Dermis blood vessel endothelial cell (primary cell): Measurements from ENCODE around the gene FOXJ3. TPM values are rescaled to one million over a fixed set of nuclear protein-coding genes. Genes with fewer than 3 reads are reported as not detected.

Source experiments
- DNase-seq: peaks from one replicate; pipeline ENCODE4 v3.0.0; 2010
- total RNA-seq: library from RNA; depleted of rRNA; stranded (reverse); fragments of >200 nt; gene quantifications from 2 replicates; pipeline ENCODE4 v1.2.3, GENCODE V29; 2014

Gene FOXJ3
- total RNA-seq, 1 donor from 2014 or later: 23.8 TPM

DNA sequence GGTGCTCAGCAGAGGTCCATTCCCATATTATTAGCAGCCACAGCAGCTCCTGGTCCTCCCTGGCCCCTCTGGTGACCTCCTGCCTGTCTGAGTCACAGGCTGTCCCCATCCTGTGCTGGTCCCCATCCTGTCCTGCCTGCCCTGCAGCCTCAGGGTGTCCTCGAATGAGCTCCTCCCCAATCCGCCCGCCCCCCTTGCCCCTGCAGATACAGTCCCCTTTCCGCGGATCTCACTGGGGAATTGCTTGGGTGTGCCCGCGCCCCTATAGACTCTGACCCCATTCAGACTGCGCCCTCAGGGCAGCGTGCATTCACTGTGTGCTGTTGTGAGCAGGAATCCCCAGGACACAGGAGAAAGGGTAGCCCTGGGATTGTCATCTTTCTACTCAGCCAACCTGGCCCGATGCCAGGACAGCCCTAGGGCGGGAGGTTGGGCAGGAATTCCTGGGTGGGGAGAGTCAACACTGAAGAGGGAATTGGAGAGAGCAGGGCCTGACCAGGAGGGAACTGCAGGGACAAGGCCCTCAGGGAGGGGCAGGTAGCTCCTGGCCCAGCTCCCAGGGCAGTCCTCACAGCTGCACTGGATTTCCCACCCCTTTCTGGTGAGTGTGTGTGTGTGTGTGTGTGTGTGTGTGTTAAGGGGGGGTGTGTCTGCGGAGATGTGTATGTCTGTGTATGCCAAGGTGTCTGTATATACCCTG, 169.4 kb downstream of the FOXJ3 start:
- peak; percentile 33 for DNase-seq

DNA sequence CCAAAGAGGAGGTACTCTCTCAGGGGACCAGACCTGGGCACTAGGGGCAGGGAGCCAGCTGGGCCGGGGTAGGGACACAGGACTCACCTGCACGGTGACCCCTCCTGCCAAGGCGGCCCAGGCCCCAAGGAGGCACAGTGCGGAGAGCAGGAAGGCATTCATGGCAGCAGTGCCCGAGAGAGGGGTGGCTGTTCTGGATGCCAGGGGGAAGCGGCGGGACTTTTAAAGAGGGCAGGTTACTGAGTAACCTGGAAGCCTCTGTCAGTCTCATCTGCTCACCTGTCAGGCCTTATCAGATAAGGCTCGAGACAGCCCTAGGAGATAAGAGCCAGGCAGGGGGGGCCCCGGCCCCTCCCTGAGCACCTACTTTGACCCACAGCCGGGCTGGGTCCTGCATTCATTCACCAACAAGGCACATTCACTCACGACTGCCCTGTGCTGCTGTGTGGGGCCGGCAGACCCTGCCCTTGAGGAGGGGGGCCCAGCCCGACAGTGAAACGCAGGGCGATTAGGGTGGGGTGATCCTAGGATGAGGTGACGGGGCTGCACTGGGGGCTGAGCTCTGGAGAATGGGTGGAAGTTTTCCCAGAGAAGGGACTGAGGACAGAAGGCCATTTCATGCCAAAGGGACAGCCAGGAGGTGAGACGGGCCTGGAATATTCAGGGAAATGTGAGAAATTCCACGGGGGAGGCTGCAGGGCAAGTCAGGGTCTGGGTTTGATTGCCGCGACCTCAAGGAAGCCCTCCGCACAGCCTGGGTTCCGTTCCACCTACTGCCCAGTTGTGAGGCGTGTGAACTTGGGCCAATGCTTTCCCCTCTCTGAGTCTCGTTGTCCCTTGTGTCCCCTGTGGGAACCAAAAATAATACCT, 170.2 kb downstream of the FOXJ3 start, which contains the start of gene GUCA2A:
TSS of gene GUCA2A (minus strand) at position 195 of the 870 bp plus-strand sequence. CDS start at position 162, 33 bp downstream.
- DNase-seq: no peak

DNA sequence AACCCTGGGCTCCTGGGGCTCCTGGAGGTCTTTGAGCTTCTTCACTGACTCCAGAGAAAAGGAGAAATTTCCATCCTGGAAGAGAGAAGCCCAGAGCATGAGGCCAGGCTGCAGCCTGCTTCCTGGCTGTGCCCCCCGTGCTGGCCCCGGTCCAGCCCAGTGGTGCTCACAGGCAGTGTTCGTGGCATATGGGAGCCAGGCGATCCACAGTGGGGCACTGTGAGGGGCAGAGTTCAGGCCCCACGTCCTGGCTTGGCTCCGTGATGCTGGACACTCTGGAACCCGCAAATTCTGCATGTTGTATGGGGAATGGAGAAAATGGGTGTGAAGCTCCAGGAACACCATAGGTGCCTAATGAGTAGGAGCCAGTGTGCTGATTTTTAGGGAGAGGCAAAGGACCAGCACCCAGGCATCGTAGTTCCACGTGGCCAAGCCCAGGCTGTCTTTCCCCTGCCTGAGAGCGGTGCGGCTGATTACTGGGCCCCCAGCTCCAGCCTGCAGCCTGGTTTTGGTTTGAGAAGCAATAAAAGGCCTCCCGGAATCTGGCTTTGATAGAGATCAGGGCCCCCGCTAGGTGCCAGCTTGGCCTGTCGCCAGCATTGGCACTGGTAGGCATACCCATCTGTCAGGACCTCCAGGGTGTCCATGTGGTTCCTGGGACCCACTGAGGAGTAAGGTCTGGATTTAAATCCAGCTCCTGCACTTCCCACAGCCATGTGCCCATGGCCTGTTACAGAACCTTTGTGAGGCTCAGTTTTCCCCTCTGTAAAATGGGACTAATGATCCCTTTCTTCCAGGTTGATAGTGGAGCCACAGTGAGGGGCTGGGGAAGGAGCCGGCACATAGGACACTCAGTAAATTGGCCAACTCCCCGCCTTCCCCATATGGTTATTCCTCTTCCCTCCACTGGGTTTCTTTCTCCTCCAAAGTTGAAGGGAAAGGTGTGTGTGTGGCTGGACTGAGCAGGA, 171.2 kb downstream of the FOXJ3 start:
- no peak for DNase-seq

DNA sequence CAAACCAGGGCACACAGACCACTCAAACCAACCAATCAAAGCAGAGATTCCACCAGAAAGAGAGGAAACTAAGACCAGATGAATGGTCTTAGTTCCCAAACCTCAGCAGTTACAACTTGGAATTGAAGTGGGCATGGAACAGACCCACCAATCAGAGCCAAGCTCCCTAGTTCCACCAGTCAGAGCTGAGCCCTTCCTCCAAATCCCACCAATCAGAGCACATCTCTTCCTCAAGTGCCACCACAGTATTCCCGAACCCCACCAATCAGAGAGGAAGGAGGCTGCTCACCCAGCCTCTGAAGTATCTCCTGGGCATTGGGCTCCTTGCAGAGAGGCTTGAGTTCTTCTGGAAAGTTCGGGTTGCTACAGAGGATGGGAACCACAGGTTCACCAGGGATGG, 171.9 kb downstream of the FOXJ3 start:
- peak; percentile 18 for DNase-seq

DNA sequence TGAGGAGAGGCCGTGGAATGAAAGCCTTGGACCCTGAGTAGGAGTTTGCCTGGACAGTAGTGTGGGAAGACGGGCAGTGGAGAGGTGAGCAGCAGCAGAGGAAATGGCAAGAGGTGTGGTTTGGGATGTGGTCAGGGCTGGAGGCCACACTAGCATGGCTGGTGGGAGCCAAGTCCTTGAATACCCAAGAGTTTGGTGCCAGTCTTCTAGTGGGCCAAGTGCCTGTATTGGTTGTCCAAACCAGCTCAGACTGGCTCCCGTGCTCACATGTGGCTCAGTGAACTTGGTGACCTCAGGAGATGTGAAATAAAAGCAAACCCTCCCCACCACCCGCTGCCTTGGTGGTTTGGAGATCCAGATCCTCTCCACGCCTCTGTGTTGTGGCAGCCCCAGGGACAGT, 172.9 kb downstream of the FOXJ3 start:
- no peak for DNase-seq

DNA sequence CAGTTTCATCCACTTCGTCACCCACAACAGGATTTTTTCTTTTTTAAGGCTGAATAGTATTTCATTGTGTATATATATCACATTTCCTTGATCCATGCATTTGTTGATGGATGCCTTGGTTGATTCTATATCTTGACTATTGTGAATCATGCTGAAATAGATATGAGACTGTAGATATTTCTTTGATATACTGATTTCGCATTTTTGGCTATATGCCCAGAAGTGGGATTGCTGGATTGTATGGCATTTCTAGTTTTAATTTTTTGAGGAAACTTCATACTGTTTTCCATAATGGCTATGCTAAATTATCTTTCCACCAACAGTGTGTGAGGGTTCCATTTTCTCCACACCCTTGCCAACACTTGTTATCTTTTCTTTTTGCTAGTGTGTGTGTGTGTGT, 176.8 kb downstream of the FOXJ3 start:
- no peak for DNase-seq

DNA sequence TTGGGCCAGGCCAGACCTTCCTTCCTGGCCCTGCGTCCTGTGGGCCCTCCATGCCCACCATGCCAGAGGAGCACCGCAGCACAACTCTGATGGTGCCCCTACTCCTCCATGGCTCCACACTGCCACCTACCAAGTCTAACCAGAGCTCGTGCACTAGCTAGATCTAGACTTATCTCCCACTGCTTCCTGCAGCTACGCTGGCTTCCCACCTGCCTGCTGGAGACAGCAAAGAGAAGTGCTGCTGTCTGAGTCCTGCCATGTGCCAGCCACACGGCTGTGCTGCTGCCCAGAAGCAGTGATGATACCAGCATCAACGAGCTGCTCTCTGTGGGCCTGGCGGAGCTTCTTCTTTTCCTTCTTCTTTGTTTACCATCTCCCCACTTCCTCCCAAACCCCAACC, 177.4 kb downstream of the FOXJ3 start:
- DNase-seq: no peak

DNA sequence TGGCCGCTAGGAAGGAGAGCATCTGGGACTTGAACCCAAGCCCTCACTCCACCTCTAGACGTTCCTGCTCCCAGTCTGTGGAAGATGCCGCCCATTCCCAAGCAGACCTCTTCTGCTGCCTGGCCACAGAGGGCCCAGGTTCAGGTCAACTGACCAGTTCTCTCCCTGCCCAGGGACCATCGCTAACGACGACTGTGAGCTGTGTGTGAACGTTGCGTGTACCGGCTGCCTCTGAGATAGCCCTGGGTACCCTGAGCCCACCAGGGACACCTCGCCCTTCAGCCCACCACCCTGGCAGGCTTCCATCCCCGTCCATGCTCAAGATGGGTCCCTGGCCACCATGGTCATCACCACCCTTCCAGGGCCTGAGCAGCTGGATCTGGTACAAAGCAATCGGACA, 179.7 kb downstream of the FOXJ3 start:
- no peak for DNase-seq

DNA sequence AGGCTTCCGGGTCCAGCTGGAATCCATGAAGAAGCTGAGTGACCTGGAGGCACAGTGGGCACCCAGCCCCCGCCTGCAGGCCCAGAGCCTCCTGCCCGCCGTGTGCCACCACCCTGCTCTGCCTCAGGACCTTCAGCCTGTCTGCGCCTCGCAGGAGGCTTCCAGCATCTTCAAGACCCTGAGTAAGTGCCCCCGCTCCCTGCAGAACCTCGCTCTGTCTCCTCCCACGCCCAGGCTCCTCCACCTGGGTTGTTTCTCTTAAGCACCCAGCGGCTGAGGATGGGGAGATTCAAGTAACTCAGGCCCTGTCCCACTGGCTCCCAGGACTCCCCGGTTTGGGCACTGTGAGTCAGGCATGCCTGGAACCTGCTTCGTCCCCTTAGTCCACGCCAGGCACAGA, 180.3 kb downstream of the FOXJ3 start:
- DNase-seq: no peak

DNA sequence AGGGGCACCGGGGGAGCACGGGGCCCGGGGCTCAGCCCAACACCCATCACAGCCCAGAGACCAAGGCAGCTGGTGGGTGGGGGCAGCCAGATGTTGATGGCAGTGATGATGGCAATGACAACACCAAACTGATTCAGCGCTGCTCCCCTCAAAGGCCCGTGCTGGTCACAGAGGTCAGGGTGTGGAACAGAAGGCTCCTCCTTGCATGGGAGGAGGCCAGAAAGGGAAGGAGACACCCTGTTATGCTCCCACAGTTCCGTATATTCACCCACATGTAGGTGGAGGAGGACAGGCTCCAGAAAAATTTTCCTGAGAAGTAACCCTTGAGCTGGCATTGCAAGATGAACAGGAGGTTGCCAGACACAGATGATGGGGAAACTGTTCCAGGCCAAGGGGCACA, 181.4 kb downstream of the FOXJ3 start:
- DNase-seq: no peak

DNA sequence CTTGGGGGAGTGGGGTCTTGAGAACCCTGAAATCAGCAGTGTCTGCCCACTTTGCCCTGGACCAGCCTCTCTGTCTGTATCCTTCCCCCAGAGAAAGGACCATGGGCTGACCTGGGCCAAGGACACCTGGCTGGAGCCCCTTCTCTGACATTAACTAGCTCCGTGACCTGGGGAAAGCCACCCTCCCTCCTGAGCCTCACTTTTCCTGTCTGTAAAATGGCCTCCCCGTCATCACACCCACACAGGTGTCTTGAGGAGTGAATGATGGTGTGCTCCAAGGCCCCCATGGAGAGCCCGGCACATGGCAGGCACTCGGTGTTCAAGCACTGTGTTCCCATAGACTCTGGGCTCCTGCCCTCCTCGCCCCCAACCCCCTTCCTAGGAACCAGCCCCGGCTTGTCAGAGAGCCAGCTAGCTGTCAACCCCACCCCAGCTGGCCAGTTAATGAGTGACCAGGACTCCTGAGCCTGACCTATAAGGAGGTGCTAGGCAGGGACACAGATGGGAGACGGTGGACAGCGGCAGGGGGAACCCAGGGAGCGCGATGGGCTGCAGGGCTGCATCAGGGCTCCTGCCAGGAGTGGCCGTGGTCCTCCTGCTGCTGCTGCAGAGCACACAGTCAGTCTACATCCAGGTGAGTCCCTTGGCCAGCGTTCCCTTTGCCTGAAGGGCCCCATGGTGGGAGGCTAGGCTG, 182.0 kb downstream of the FOXJ3 start, which contains the start of gene GUCA2B:
TSS of gene GUCA2B (plus strand) at position 504 of the 694 bp plus-strand sequence. CDS start at position 545, 41 bp downstream.
- DNase-seq: no peak

DNA sequence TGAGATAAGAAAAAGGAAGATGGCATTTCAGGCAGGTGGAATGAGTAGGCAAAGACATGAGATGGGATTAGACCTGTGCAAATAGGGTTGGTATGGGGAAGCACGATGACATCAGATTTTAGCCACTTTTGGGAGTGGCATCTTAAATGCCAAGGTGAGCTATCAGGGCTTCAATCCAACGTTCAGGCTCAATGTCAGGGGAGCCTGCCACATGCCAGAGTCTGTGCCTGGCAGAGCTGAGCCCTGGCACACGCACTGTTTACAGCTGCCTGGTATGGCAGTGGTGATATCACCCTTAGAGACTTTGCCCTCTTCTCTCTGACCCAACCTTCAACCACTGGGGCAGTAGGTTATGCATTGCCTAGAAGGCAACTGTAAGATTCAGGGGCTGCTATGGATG, 182.9 kb downstream of the FOXJ3 start:
- no peak for DNase-seq

DNA sequence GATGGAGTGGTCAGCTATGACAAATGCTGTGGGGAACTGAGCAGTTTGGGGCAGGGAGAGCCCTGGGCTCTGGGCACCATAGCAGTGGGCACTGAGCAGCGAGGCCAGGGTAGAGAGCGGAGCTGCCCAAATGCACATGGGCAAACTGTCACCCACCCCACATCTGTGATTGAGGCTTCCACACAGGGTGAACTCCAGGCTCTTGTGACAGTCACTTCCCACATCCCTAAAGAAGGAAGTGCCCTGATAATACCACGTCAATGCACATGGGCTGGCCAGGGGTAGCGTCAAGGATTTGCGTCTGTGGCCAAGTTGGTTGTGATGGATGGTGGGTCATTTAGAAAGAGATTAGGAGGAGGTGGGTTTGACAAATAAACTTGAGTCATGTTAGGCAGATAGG, 184.4 kb downstream of the FOXJ3 start:
- no peak for DNase-seq

DNA sequence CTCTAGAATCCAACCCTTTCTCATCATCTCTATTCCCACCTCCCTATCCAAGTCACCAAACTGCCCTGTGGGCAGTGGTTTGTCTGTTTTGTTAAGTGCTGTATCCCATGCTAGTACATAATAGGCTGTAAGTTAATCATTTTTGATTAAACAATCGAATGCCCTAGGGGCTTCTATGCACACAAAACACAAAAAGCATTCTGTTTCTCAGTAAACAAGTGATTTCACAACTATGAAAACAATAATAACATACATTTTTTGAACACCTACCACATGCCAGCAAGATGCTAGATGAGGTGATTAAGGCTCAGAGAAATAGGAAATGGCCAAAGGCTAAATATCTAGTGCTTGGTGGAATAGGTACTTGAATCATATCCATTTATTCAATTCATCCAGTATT, 186.9 kb downstream of the FOXJ3 start:
- no peak for DNase-seq

DNA sequence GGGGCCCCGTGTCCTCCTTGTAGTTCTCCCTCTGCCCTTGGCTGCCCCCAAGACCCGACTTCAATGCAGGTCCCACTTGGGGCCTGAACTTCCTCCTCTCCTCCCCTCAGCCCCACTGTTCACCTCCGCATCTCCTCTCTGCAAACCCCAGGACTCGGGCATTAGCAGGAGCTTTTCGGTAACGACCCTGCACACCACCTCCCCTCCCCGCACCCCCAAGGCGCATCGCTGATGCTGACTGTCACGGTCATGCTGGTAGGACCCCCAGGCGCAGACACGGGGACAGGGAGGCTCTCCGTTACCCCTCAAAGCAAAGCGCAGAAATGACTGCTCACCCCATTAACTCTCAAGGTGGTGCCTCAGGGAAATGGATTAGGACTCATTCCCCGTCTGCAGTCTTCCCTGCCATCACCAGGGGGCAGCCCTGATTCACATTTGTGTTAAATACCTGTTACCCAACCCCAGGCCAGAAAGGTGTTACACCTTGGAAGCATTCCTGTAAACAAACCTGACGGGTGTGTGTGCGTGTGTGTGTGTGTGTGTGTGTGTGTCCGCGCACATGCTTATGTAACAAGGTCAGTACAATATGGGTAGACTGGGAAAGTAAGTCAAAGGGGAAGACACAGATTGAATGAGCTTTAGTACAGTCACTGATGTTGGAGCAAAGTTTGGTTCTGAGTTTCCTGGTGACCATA, 188.3 kb downstream of the FOXJ3 start:
- peak; percentile 74 for DNase-seq

DNA sequence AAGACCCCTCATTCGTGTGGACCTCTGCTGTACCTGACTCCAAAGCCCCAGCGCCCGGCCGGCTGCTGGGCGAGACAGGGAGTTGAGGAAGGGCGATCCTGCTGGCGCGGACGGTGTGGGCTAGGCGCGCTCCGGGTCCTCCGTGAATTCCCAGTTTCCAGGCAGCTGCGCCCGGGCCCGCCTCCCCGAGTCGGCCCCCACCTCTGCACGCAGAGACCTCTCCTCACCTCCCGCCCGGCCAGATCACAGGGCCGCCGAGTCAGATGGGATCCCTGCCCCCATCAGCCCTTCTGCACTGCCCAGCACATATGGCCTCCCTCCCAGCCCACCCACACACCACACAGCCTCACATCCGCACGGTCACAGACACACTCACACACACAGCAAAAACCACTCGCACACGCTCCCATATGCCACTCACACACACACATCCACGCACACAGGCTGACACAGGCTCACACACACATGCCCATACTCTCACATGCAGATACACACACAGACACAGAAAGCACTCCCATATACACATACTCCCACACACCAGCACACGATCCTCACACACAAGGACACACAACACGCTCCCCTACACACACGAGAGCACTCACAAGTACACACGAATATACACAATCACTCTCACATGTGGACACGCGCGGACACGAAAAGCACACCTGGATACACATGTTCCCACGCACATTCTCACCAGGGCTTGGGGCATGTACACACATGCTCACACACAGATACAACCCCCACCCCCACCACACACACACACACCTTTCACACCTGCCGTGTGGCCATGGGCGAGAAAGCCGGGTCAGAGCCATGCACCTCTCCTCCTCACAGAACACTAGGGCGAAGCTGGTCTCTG, 189.0 kb downstream of the FOXJ3 start:
- no peak for DNase-seq

DNA sequence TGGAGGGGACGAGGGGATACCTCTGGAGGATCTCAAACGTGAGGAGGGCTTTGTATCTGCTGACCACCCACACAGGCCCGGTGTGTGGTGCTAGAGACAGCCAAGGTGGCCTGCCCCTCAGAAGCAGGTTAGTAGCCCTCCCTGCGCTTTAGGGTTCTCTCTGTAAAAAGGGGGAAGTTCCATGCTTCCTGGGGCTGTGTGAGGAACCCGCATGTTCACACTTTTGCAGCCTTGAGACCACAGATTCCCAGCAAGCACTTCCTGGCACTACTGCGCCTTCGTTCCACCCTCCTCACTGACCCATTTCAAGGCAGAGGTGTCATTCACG, 189.7 kb downstream of the FOXJ3 start:
- DNase-seq: no peak

DNA sequence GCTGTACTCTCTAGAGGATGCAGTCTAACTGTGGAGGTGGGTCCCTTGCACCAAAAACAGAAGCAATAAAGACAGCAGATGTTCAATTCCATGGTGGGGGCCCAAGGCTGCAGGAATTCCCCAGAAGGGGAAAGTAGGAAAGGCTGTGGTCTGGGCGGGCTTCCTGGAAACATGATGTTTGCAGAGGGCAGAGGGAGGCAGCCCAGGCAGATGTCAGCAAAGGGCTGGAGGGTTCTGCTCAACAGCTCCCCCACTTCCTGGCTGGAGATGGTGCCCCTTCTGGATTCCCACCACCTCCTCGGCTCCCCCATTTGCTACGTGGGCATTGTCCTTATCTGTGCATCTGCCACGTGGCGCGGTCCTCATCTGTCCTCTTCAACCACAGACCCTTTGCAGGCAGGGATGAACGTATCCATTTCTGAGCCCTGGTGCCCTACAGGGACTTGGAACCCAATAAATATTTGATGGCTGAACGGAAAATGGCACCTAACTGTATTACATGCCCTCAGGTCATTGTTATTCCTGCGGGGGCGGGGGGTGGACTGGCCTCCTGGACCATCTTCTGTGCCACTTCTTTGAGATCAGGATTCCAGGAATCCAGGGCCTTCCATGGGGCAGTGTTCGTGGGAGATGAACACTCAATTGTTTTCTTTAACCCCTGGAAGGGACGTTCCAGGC, 190.2 kb downstream of the FOXJ3 start:
- no peak for DNase-seq

DNA sequence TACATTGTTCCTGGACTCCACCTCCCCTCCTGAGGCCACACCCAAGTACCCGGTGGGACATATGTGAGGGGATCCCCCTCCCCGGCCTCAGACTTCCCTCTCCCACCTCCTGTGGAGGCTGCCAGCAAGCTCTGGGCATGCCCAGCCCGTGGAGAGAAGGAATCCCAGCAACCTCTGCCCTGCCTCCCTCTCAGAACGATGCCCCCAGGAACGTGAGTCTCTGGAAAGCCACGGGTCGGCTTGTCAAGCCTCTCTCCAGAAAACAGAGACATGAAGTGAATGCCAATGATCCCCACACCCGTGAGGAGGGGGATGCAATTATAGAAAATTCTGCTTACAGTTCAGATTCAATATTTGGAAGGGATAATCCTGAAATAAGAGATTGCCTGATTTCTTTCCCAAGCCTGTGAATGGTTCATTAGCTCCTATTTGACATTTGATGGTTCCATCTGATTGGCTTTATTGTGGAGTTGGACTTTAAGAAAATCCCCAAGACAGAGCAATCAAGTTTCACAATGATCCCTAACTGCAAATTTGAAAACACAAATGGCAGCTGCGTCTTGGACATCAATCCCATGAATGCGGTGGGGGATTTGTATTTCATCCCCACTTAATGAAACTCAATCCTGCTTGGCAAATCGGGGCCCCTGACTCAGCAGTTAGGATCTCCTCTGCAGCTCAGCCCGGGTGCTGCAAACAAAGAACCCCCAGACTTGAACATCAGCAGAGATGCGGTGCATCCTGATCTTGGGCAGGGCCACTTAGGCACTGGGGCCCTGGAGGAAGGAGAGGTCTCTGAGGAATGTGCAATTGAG, 190.9 kb downstream of the FOXJ3 start:
- DNase-seq: no peak
